OCI-LY3 (cell line): ENCODE measurements around the gene CDH4.

Experiments used
- H2AFZ ChIP-seq: fragments of 200-600, 300-600 bp; shearing (Covaris generic); 2 replicates; pipeline ENCODE4 v1.6.0; 2014; ENCODE audit warnings: antibody characterized with exemption, low read depth, low read length
- H3K27ac ChIP-seq: fragments of 200-600, 300-600 bp; sonication (generic); 2 replicates; pipeline ENCODE4 v1.5.1; 2014; ENCODE audit warnings: mild to moderate bottlenecking, low read length, moderate library complexity, mixed read lengths
- H3K27me3 ChIP-seq: fragments of 200-600, 300-600 bp; sonication (generic); 2 replicates; pipeline ENCODE4 v1.6.1; 2014; ENCODE audit warnings: low read depth, low read length, mixed read lengths
- H3K36me3 ChIP-seq: fragments of 200-600, 300-600 bp; sonication (generic); replicated peaks from 2 replicates; pipeline ENCODE3; 2014; ENCODE audit warnings: low read depth, low read length, mixed read lengths
- H3K4me1 ChIP-seq: fragments of 300-600, 200-600 bp; sonication (generic); 2 replicates; pipeline ENCODE4 v1.6.1; 2014; ENCODE audit warnings: low read length, mixed read lengths
- H3K4me2 ChIP-seq: fragments of 200-600, 300-600 bp; sonication (generic); 2 replicates; pipeline ENCODE4 v1.6.1; 2014; ENCODE audit warnings: low read length, mixed read lengths
- H3K4me3 ChIP-seq: fragments of 300-600, 200-600 bp; sonication (generic); 2 replicates; pipeline ENCODE4 v1.5.1; 2014; ENCODE audit warnings: antibody characterized with exemption, mild to moderate bottlenecking, low read length, moderate library complexity
- H3K79me2 ChIP-seq: fragments of 300-600, 200-600 bp; shearing (Covaris generic); 2 replicates; pipeline ENCODE4 v1.6.1; 2014; ENCODE audit warnings: mild to moderate bottlenecking, low read length, mixed read lengths
- H3K9ac ChIP-seq: fragments of 300-600, 200-600 bp; shearing (Covaris generic); 2 replicates; pipeline ENCODE4 v1.6.0; 2014; ENCODE audit warnings: mild to moderate bottlenecking, low read length, moderate library complexity
- H3K9me3 ChIP-seq: fragments of 200-600, 300-600 bp; shearing (Covaris generic); 2 replicates; pipeline ENCODE4 v1.6.1; 2014; ENCODE audit warnings: low read length, mixed read lengths; ENCODE audit not compliant: insufficient read depth
- H4K20me1 ChIP-seq: fragments of 200-600, 300-600 bp; sonication (generic); 2 replicates; pipeline ENCODE4 v1.6.1; 2016; ENCODE audit warnings: low read length, mixed read lengths; ENCODE audit not compliant: insufficient read depth
- CTCF ChIP-seq: fragments of 200-600, 300-600 bp; sonication (generic); IDR thresholded peaks from 2 replicates; pipeline ENCODE4 v1.5.1; 2014; ENCODE audit warnings: antibody characterized with exemption, low read length, low read depth
- EZH2phosphoT487 ChIP-seq: fragments of 200-600 bp; shearing (Covaris generic); IDR thresholded peaks from 2 replicates; pipeline ENCODE4 v1.6.1; 2018; ENCODE audit warnings: antibody characterized with exemption, mixed run types, low read depth

The CDH4 gene

GRCh38 chr20:61500791-61501321 is 248.8 kb downstream of the CDH4 start:
- no peak overlapping the region for H2AFZ ChIP-seq

DNA sequence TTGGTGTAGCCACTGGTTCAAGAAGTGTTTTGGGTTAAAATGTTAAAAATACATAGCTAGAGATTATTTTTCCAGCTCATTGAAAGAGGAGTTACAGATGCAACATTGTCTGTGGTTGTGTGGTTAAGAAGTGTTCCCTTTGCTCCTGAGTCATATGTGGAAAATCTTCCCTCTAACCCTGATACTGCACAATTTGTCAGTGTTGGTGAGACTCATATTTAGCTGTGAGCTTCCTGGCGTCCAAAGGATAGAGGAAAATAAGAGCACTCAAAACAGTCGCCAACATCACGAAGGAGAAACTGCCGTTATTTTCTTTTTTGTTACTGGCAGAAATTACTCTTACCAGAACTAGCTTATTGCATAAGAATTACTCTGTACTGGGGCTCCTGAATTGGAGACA is 250.4 kb downstream of the CDH4 start:
- Histone ChIP-seq H3K9ac (no peak overlapping the region), H3K4me2 (no peak overlapping the region), H3K4me3 (no peak overlapping the region), H3K27me3 (no peaks in the 10 kb centered on the region), H3K36me3 (no peaks in the 10 kb centered on the region), H3K4me1 (no peaks in the 10 kb centered on the region), H4K20me1 (no peaks in the 10 kb centered on the region), H3K9me3 (no peaks in the 10 kb centered on the region), H3K79me2 (no peaks in the 10 kb centered on the region), H2AFZ (no peak overlapping the region), H3K27ac (no peak overlapping the region)
- TF ChIP-seq CTCF = no peak
- TF ChIP-seq EZH2phosphoT487 = no peak

More at GRCh38 chr20:61500791-61501321, 248.8 kb downstream of the CDH4 start:
- Histone ChIP-seq H3K27me3 (no peaks in the 10 kb centered on the region), H3K9ac (no peak overlapping the region), H3K79me2 (no peaks in the 10 kb centered on the region), H3K9me3 (no peaks in the 10 kb centered on the region), H3K27ac (no peak overlapping the region), H4K20me1 (no peaks in the 10 kb centered on the region), H3K4me1 (no peaks in the 10 kb centered on the region), H3K36me3 (no peaks in the 10 kb centered on the region), H3K4me2 (no peak overlapping the region), H3K4me3 (no peak overlapping the region)
- TF ChIP-seq EZH2phosphoT487 (no peak), CTCF (no peak)

DNA sequence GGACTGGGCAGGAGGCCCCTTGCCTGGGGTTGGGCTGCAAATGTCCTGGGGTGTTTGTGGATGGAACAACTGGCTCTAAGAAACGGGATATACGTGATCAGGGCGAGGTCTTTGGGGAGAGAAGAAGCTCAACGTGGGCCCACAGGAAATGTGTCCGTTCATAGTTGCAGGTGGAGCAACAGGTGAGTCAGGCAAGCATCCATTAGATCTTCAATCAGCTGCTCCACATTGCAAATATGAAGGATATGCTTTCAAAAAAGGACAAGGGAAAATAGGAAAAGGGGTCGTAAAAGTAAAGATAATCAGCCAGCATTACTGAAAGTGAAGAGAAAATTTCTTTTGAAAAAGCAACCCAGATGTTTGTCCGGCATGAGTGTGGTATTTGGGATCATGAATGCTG is 251.0 kb downstream of the CDH4 start:
- H3K4me1 ChIP-seq = no peaks in the 10 kb centered on the region
- H2AFZ ChIP-seq = no peak overlapping the region
- no peak overlapping the region for H3K27ac ChIP-seq

DNA sequence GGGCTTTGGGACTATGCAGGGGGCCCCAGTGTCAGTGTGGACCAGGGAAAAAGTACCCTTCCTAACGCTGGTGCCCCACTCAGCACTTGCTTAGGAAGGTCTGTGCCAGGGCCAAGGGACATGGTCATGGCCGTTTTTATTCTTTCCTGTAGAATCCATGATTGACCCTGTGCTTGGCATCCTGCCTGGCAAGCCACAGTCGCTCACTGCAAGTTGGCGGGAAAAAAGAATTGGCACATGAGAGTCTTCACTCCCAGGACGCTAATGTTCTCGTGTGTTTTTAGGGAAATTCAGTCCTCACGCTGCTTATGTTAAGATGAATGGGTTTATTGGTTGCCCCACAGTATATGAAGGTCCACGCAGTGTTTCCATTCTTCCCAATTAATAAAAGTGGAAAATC is 253.4 kb downstream of the CDH4 start:
- H3K79me2 ChIP-seq = no peaks in the 10 kb centered on the region
- H3K36me3 ChIP-seq = no peaks in the 10 kb centered on the region
- TF ChIP-seq CTCF (no peak), EZH2phosphoT487 (no peak)
- no peak overlapping the region for H3K4me2 ChIP-seq
- H4K20me1 ChIP-seq = no peaks in the 10 kb centered on the region
- no peaks in the 10 kb centered on the region for H3K4me1 ChIP-seq
- H3K9me3 ChIP-seq = no peaks in the 10 kb centered on the region
- H3K27me3 ChIP-seq = no peaks in the 10 kb centered on the region
- no peak overlapping the region for H3K4me3 ChIP-seq
- no peak overlapping the region for H3K9ac ChIP-seq
- H3K27ac ChIP-seq = no peak overlapping the region
- no peak overlapping the region for H2AFZ ChIP-seq

More for the DNA sequence above, 251.0 kb downstream of the CDH4 start:
- Histone ChIP-seq H3K36me3 (no peaks in the 10 kb centered on the region), H3K9me3 (no peaks in the 10 kb centered on the region), H3K79me2 (no peaks in the 10 kb centered on the region), H3K4me2 (no peak overlapping the region), H3K4me3 (no peak overlapping the region), H3K9ac (no peak overlapping the region), H4K20me1 (no peaks in the 10 kb centered on the region), H3K27me3 (no peaks in the 10 kb centered on the region)
- no peak for TF ChIP-seq EZH2phosphoT487
- no peak for TF ChIP-seq CTCF
